Gastrocnemius medialis (tissue), 4 donors: Measurements from ENCODE around the gene SCUBE3.

Source experiments
- CTCF ChIP-seq, 5 experiments: fragments of 450-650 bp in 3 of 5; fragments of 200-600 bp in 2 of 5; sonication (generic) in 2 of 5; IDR thresholded peaks in 4 of 5; conservative IDR thresholded peaks in 1 of 5; 1 replicate in 4 of 5; 2 replicates in 1 of 5; pipeline ENCODE4 v1.5.1; 2016 to 2019; ENCODE audit warnings: antibody characterized with exemption in 5 of 5, mild to moderate bottlenecking in 3 of 5, moderate library complexity in 3 of 5
- POLR2A ChIP-seq, 2 donors: fragments of 450-650 bp; IDR thresholded peaks; one replicate each; pipeline ENCODE4 v1.6.1; 2017; ENCODE audit warnings: antibody characterized with exemption in 2 of 2, mild to moderate bottlenecking in 2 of 2, moderate library complexity in 2 of 2

GRCh38 chr6:35166520-35166919 lies 47.2 kb upstream of the SCUBE3 start:
- TF ChIP-seq CTCF (IDR thresholded peaks at IDR 0.05 in 4 of 5, conservative IDR thresholded peaks at IDR 0.05 in 1 of 5) (no peak), POLR2A (IDR thresholded peaks at IDR 0.05) (no peak)
